SK-N-SH (cell line): ENCODE results near the gene RHBDL2. TPM values are rescaled to one million over a fixed set of nuclear protein-coding genes. Genes with fewer than 3 reads are reported as not detected.
A peak's percentile ranks its signal among the peaks of the same experiment; 100 is the strongest.

ENCODE experiments used
- CTCF ChIA-PET: fragments of 300-600, 350-600 bp; formaldehyde crosslinking; extraction: SDS; loops from one replicate; lab custom pipeline; 2021; lab: Yijun Ruan, JAX
- POLR2A ChIA-PET: fragments of 350-600 bp; sonication (Branson Sonifier 250); formaldehyde crosslinking; extraction: SDS; loops from one replicate; lab custom pipeline; 2020; ENCODE audit warnings: antibody characterized with exemption, inconsistent platforms; lab: Yijun Ruan, JAX
- DNase-seq: peaks from one replicate; pipeline ENCODE4 v3.0.0; 2012
- H2AFZ ChIP-seq: fragments of 200-600 bp; sonication (generic); 2 replicates; pipeline ENCODE4 v1.8.1; 2016; ENCODE audit warnings: antibody characterized with exemption, mild to moderate bottlenecking, low read depth
- H3F3A ChIP-seq: fragments of 200-600 bp; sonication (generic); replicated peaks from 2 replicates; pipeline ENCODE3; 2016; ENCODE audit warnings: antibody characterized with exemption, mild to moderate bottlenecking; ENCODE audit not compliant: insufficient read depth
- H3K27ac ChIP-seq, 2 experiments: fragments of 200-500 bp in 1 of 2; fragments of 200-600 bp in 1 of 2; sonication (Bioruptor generic) in 1 of 2; sonication (generic), shearing (Covaris generic) in 1 of 2; 2 replicates each; pipeline versions ENCODE4 v1.5.1 to v1.6.1; 2014 to 2016; ENCODE audit warnings: low read depth in 2 of 2, inconsistent platforms in 1 of 2, low read length in 1 of 2, mild to moderate bottlenecking in 1 of 2, mixed read lengths in 1 of 2
- H3K27me3 ChIP-seq: fragments of 200-600 bp; sonication (generic), shearing (Covaris generic); 2 replicates; pipeline ENCODE4 v1.6.1; 2016; ENCODE audit warnings: mixed run types; ENCODE audit not compliant: insufficient read depth
- H3K36me3 ChIP-seq, 2 experiments: fragments of 200-500 bp in 1 of 2; fragments of 200-600 bp in 1 of 2; sonication (Bioruptor generic) in 1 of 2; sonication (generic) in 1 of 2; replicated peaks in 1 of 2; 2 replicates each; pipeline versions ENCODE3 to v1.5.1; 2014 to 2016; ENCODE audit warnings: low read length in 1 of 2, mild to moderate bottlenecking in 1 of 2; ENCODE audit not compliant: insufficient read depth in 2 of 2, control insufficient read depth in 1 of 2
- H3K4me1 ChIP-seq, 2 experiments: fragments of 200-500 bp in 1 of 2; fragments of 200-600 bp in 1 of 2; sonication (Bioruptor generic) in 1 of 2; sonication (generic), shearing (Covaris generic) in 1 of 2; 2 replicates each; pipeline versions ENCODE4 v1.5.1 to v1.6.1; 2014 to 2016; ENCODE audit warnings: low read depth in 1 of 2, low read length in 1 of 2, mixed run types in 1 of 2; ENCODE audit not compliant: insufficient read depth in 2 of 2, control insufficient read depth in 1 of 2
- H3K4me2 ChIP-seq: fragments of 200-600 bp; sonication (generic), shearing (Covaris generic); 2 replicates; pipeline ENCODE4 v1.6.1; 2017; ENCODE audit warnings: mixed run types
- H3K4me3 ChIP-seq, 2 experiments: fragments of 200-500 bp in 1 of 2; fragments of 200-600 bp in 1 of 2; sonication (Bioruptor generic) in 1 of 2; sonication (generic), shearing (Covaris generic) in 1 of 2; 2 replicates each; pipeline versions ENCODE4 v1.5.1 to v1.8.1; 2014 to 2016; ENCODE audit warnings: low read depth in 2 of 2, inconsistent platforms in 1 of 2, low read length in 1 of 2, mild to moderate bottlenecking in 1 of 2, mixed read lengths in 1 of 2, moderate library complexity in 1 of 2
- H3K79me2 ChIP-seq: fragments of 200-600 bp; sonication (generic); 2 replicates; pipeline ENCODE4 v1.8.1; 2017; ENCODE audit warnings: mild to moderate bottlenecking; ENCODE audit not compliant: insufficient read depth
- H3K9ac ChIP-seq: fragments of 200-600 bp; sonication (generic); 2 replicates; pipeline ENCODE4 v1.6.1; 2017; ENCODE audit warnings: mixed run types
- H3K9me2 ChIP-seq: fragments of 200-600 bp; sonication (generic); 2 replicates; pipeline ENCODE4 v1.6.1; 2017; ENCODE audit warnings: mixed run types
- H3K9me3 ChIP-seq: fragments of 200-600 bp; sonication (generic); 2 replicates; pipeline ENCODE4 v1.6.1; 2017; ENCODE audit warnings: mixed run types, mild to moderate bottlenecking, moderate library complexity
- H4K20me1 ChIP-seq: fragments of 200-600 bp; sonication (generic); 2 replicates; pipeline ENCODE4 v1.6.1; 2017; ENCODE audit warnings: mild to moderate bottlenecking, mixed run types; ENCODE audit not compliant: insufficient read depth
- CHD2 ChIP-seq: fragments of 150-350 bp; IDR thresholded peaks from 2 replicates; pipeline ENCODE4 v1.6.1; 2018; ENCODE audit warnings: low read length; ENCODE audit not compliant: partially characterized antibody
- ELF1 ChIP-seq: IDR thresholded peaks from 2 replicates; pipeline ENCODE4 v1.4.0; 2012
- EP300 ChIP-seq, 2 experiments: IDR thresholded peaks; 2 replicates each; pipeline versions ENCODE4 v1.4.0 to v1.6.1; 2012; ENCODE audit warnings: borderline replicate concordance in 1 of 2, low read depth in 1 of 2, low read length in 1 of 2
- FOSL2 ChIP-seq: IDR thresholded peaks from 2 replicates; pipeline ENCODE4 v1.4.0; 2012; ENCODE audit warnings: low read depth, mild to moderate bottlenecking, moderate library complexity, borderline replicate concordance
- FOXM1 ChIP-seq: IDR thresholded peaks from 2 replicates; pipeline ENCODE4 v1.4.0; 2012; ENCODE audit warnings: low read depth, mild to moderate bottlenecking
- GABPA ChIP-seq: IDR thresholded peaks from 2 replicates; pipeline ENCODE4 v1.4.0; 2012; ENCODE audit warnings: low read depth, mild to moderate bottlenecking
- JUND ChIP-seq: IDR thresholded peaks from 2 replicates; pipeline ENCODE4 v1.4.0; 2012
- MXI1 ChIP-seq: IDR thresholded peaks from 2 replicates; pipeline ENCODE4 v1.6.1; 2012; ENCODE audit warnings: mild to moderate bottlenecking, low read depth, low read length, improper control_type of control experiment
- NFIC ChIP-seq: IDR thresholded peaks from 2 replicates; pipeline ENCODE4 v1.4.0; 2012; ENCODE audit warnings: borderline replicate concordance
- NRF1 ChIP-seq: IDR thresholded peaks from 2 replicates; pipeline ENCODE4 v1.6.1; 2012; ENCODE audit warnings: low read depth, mild to moderate bottlenecking, low read length
- POLR2AphosphoS5 ChIP-seq: IDR thresholded peaks from 2 replicates; pipeline ENCODE4 v1.6.1; 2012; ENCODE audit warnings: low read depth, low read length
- RXRA ChIP-seq: IDR thresholded peaks from 2 replicates; pipeline ENCODE4 v1.4.0; 2012; ENCODE audit warnings: low read depth, mild to moderate bottlenecking, borderline replicate concordance
- SIN3A ChIP-seq: IDR thresholded peaks from 2 replicates; pipeline ENCODE4 v1.6.1; 2012; ENCODE audit warnings: low read depth, mild to moderate bottlenecking, low read length, moderate library complexity, borderline replicate concordance
- TAF1 ChIP-seq: IDR thresholded peaks from 2 replicates; pipeline ENCODE4 v1.6.1; 2012; ENCODE audit warnings: low read depth, mild to moderate bottlenecking, low read length, moderate library complexity, borderline replicate concordance
- TCF12 ChIP-seq: IDR thresholded peaks from 2 replicates; pipeline ENCODE4 v1.4.0; 2012
- TEAD4 ChIP-seq: IDR thresholded peaks from 2 replicates; pipeline ENCODE4 v1.4.0; 2012; ENCODE audit warnings: mild to moderate bottlenecking, borderline replicate concordance; ENCODE audit not compliant: insufficient read depth
- YY1 ChIP-seq: IDR thresholded peaks from 2 replicates; pipeline ENCODE4 v1.4.0; 2012; ENCODE audit warnings: low read depth, mild to moderate bottlenecking
- WGBS: methylation state at CpG from one replicate; pipeline ENCODE4 v1.1.6; 2017; ENCODE audit warnings: low lambda C conversion rate; 5-methylcytosine and 5-hydroxymethylcytosine counted together
- polyA plus RNA-seq, 3 experiments: library from polyadenylated mRNA; depleted of rRNA; stranded (reverse); fragments of >200 nt; gene quantifications; 2 replicates each; pipeline ENCODE4 v1.2.3, GENCODE V29; 2012
- TF ChIP-seq, protein P1 (sequence below): IDR thresholded peaks from 2 replicates; pipeline ENCODE4 v1.4.0; 2012; ENCODE audit warnings: low read depth
- TF ChIP-seq, protein P2 (sequence below): fragments of 150-350 bp; IDR thresholded peaks from 2 replicates; pipeline ENCODE4 v1.6.1; 2017; ENCODE audit warnings: antibody characterized with exemption, low read length, low read depth, borderline replicate concordance
- TF ChIP-seq, protein P3 (sequence below): IDR thresholded peaks from 2 replicates; pipeline ENCODE4 v1.6.1; 2012; ENCODE audit warnings: mild to moderate bottlenecking, low read depth, low read length, moderate library complexity

Gene RHBDL2
- polyA plus RNA-seq, 1 of the 3 experiments (the other 2 are of a cell fraction) = 0.07 TPM

DNA sequence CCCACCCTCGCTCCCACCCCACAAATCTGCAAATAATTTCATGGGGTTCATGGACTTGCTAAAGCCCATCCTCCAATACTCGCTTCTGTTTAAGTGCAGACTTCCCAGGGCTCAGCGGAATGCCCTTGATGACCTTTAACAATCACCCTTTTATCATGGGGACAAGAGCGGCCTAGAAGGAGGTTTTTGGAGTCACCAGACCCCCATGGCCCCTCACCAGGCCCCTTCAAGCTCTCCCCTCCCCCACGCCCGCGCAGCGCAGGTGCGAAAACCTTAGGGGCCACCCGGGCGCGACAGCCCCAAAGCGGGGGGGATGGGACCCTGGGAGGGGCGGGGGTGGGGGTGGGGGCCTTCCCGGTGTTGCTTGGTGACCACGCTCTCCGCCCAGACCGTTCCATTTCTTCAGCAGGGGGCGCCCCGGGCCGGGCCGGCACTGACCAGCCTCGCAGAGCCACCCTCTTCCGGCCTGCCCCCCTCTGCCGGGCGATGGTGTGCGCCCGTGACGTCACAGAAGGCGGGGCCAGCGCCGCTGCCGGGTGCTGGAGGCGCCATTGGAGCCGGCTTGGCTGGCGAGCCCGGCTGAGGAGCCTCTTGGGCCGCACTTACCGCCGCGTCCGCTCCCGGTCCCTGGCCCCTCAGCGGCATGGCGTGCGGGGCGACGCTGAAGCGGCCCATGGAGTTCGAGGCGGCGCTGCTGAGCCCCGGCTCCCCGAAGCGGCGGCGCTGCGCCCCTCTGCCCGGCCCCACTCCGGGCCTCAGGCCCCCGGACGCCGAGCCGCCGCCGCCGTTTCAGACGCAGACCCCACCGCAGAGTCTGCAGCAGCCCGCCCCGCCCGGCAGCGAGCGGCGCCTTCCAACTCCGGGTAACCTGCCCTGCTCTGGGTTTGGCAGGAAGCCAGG lies 49.4 kb upstream of the RHBDL2 start, which contains the start of gene AKIRIN1:
AKIRIN1 (plus strand) TSS at position 539 of the 900 bp plus-strand sequence; CDS start at position 644, 105 bp downstream.
- H3F3A ChIP-seq = peaks cover 15% of the 10 kb centered on the region
- no peaks in the 10 kb centered on the region for H3K9me3 ChIP-seq
- H3K9ac ChIP-seq = peak within 1 kb of the TSS; percentile 98
- H3K4me2 ChIP-seq = peak within 1 kb of the TSS; percentile 88
- peaks cover 49% of the 10 kb centered on the region for H3K79me2 ChIP-seq
- CTCF ChIA-PET = interaction anchor here (1.1 kb wide), 1 partner anchor 9 kb away, joined by 3 read pairs; no protein-coding TSS in a partner anchor
- peak; percentile 99 for DNase-seq
- peaks cover 45% of the 10 kb centered on the region for H4K20me1 ChIP-seq
- POLR2A ChIA-PET = interaction anchor here (1.9 kb wide), 1 partner anchor 35 kb away, joined by 4 read pairs; the partner anchor contains the start of gene NDUFS5
- H3K27ac ChIP-seq = peak within 1 kb of the TSS; percentile 82 to 87
- no peaks in the 10 kb centered on the region for H3K9me2 ChIP-seq
- peaks cover 3 to 21% of the 10 kb centered on the region in 2 experiments for H3K36me3 ChIP-seq
- peak within 1 kb of the TSS; percentile 67 to 72 for H3K4me3 ChIP-seq
- no peaks in the 10 kb centered on the region for H3K27me3 ChIP-seq
- peak within 1 kb of the TSS; percentile 99 for H2AFZ ChIP-seq
- peaks cover 0 to 7% of the 10 kb centered on the region in 2 experiments; a peak in 3 of 4 replicates for H3K4me1 ChIP-seq
- TF ChIP-seq TCF12 (peak; percentile 5; the same call in 1 of the 2 replicates), YY1 (peak; percentile 83), ELF1 (peak; percentile 85), POLR2AphosphoS5 (peak; percentile 92), MXI1 (peak; percentile 59; the same call in 1 of the 2 replicates), TEAD4 (no peak), CHD2 (no peak), SIN3A (peak; percentile 63; the same call in 1 of the 2 replicates), RXRA (peak; percentile 9; the same call in 1 of the 2 replicates), JUND (peak; percentile 45; the same call in 1 of the 2 replicates), EP300 (IDR thresholded peaks at IDR 0.05; ENCODE audit: borderline replicate concordance in 1 of 2, low read depth in 1 of 2, low read length in 1 of 2) (peak; percentile 8 to 73; a peak in 1 of 4 replicates), TAF1 (peak; percentile 93), FOXM1 (no peak), NFIC (0 out of 2 replicates have a peak, but pooled peaks have one; percentile 11), GABPA (peak; percentile 41; the same call in 1 of the 2 replicates), NRF1 (no peak), FOSL2 (peak; percentile 3; the same call in 1 of the 2 replicates)
- TF ChIP-seq, protein P1, sequence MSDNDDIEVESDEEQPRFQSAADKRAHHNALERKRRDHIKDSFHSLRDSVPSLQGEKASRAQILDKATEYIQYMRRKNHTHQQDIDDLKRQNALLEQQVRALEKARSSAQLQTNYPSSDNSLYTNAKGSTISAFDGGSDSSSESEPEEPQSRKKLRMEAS = peak; percentile 79
- TF ChIP-seq, protein P2, sequence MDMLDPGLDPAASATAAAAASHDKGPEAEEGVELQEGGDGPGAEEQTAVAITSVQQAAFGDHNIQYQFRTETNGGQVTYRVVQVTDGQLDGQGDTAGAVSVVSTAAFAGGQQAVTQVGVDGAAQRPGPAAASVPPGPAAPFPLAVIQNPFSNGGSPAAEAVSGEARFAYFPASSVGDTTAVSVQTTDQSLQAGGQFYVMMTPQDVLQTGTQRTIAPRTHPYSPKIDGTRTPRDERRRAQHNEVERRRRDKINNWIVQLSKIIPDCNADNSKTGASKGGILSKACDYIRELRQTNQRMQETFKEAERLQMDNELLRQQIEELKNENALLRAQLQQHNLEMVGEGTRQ = no peak
- TF ChIP-seq, protein P3, sequence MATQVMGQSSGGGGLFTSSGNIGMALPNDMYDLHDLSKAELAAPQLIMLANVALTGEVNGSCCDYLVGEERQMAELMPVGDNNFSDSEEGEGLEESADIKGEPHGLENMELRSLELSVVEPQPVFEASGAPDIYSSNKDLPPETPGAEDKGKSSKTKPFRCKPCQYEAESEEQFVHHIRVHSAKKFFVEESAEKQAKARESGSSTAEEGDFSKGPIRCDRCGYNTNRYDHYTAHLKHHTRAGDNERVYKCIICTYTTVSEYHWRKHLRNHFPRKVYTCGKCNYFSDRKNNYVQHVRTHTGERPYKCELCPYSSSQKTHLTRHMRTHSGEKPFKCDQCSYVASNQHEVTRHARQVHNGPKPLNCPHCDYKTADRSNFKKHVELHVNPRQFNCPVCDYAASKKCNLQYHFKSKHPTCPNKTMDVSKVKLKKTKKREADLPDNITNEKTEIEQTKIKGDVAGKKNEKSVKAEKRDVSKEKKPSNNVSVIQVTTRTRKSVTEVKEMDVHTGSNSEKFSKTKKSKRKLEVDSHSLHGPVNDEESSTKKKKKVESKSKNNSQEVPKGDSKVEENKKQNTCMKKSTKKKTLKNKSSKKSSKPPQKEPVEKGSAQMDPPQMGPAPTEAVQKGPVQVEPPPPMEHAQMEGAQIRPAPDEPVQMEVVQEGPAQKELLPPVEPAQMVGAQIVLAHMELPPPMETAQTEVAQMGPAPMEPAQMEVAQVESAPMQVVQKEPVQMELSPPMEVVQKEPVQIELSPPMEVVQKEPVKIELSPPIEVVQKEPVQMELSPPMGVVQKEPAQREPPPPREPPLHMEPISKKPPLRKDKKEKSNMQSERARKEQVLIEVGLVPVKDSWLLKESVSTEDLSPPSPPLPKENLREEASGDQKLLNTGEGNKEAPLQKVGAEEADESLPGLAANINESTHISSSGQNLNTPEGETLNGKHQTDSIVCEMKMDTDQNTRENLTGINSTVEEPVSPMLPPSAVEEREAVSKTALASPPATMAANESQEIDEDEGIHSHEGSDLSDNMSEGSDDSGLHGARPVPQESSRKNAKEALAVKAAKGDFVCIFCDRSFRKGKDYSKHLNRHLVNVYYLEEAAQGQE = 0 out of 2 replicates have a peak, but pooled peaks have one; percentile 18
- 5% methylated on average over 11 of the region's 76 CpGs for WGBS
